ENCODE results near the gene CASS4.

Gene CASS4

GRCh38 chr20:56504373-56505005 is 92.4 kb downstream of the CASS4 start:
- Histone ChIP-seq H3K4me1 (ENCODE audit: control insufficient read depth, insufficient read depth, low read length) (no peaks in the 10 kb centered on the region), H3K27me3 (ENCODE audit: control insufficient read depth, insufficient read depth, low read length) (no peaks in the 10 kb centered on the region), H3K9me3 (ENCODE audit: control insufficient read depth, insufficient read depth, low read length) (no peaks in the 10 kb centered on the region), H3K27ac (ENCODE audit: low read length) (no peak overlapping the region), H3K4me3 (ENCODE audit: low read length) (no peak overlapping the region), H3K36me3 (ENCODE audit: control insufficient read depth, insufficient read depth, low read length) (no peaks in the 10 kb centered on the region)
- no CpG with 5 or more reads among the region's 9 CpGs for WGBS (ENCODE audit: insufficient coverage, insufficient read length)
- no peak for DNase-seq (ENCODE audit: low read depth, low spot score)

- Histone ChIP-seq H3K27me3 (ENCODE audit: control insufficient read depth, insufficient read depth, low read length) (no peaks in the 10 kb centered on the region), H3K4me3 (ENCODE audit: low read length) (no peak overlapping the region), H3K27ac (ENCODE audit: low read length) (no peak overlapping the region), H3K9me3 (ENCODE audit: control insufficient read depth, insufficient read depth, low read length) (no peaks in the 10 kb centered on the region), H3K4me1 (ENCODE audit: control insufficient read depth, insufficient read depth, low read length) (no peaks in the 10 kb centered on the region), H3K36me3 (ENCODE audit: control insufficient read depth, insufficient read depth, low read length) (no peaks in the 10 kb centered on the region)
- DNase-seq (ENCODE audit: low read depth, low spot score): no peak
- no CpG with 5 or more reads among the region's 3 CpGs for WGBS (ENCODE audit: insufficient coverage, insufficient read length)
These were observed 94.0 kb downstream of the CASS4 start for GRCh38 chr20:56506103-56506502.

Data from iPS DF 6.9 (cell line).